GM10266 (cell line): ENCODE data around the gene PTPRB.

ENCODE experiments used
- DNase-seq: peaks from one replicate; pipeline ENCODE4 v3.0.0; 2012; ENCODE audit errors: extremely low spot score
- CTCF ChIP-seq: IDR thresholded peaks from 2 replicates; pipeline ENCODE4 v1.5.1; 2012; ENCODE audit warnings: mild to moderate bottlenecking, low read depth; ENCODE audit not compliant: control insufficient read depth, insufficient read depth; ENCODE audit errors: missing control alignments

Gene PTPRB

GRCh38 chr12:70598467-70599193 is 38.6 kb downstream of the PTPRB start:
- DNase-seq: no peak
- TF ChIP-seq CTCF: no peak

GRCh38 chr12:70592664-70593063 is 44.6 kb downstream of the PTPRB start:
- no peak for TF ChIP-seq CTCF
- DNase-seq: no peak

GRCh38 chr12:70590549-70591226 is 46.5 kb downstream of the PTPRB start:
- no peak for TF ChIP-seq CTCF
- DNase-seq: no peak

GRCh38 chr12:70590051-70590450 is 47.2 kb downstream of the PTPRB start:
- TF ChIP-seq CTCF: peak; percentile 72
- peak; percentile 47 for DNase-seq

GRCh38 chr12:70584332-70584731 is 52.9 kb downstream of the PTPRB start:
- DNase-seq: no peak
- TF ChIP-seq CTCF: no peak

GRCh38 chr12:70583251-70583650 is 54.0 kb downstream of the PTPRB start:
- DNase-seq: no peak
- TF ChIP-seq CTCF: no peak

GRCh38 chr12:70581208-70581607 is 56.0 kb downstream of the PTPRB start:
- TF ChIP-seq CTCF: no peak
- no peak for DNase-seq
